ENCODE data around the gene ADAM12.
"Not testable (repeated sequence)": the region's sequence is repeated elsewhere in the genome, so short reads cannot be mapped to it uniquely, and the experiment has no call there.

The ADAM12 gene

GRCh38 chr10:126177417-126178030 lies 210.8 kb downstream of the ADAM12 start:
- DNase-seq (ENCODE audit: low spot score) = no peak

DNA sequence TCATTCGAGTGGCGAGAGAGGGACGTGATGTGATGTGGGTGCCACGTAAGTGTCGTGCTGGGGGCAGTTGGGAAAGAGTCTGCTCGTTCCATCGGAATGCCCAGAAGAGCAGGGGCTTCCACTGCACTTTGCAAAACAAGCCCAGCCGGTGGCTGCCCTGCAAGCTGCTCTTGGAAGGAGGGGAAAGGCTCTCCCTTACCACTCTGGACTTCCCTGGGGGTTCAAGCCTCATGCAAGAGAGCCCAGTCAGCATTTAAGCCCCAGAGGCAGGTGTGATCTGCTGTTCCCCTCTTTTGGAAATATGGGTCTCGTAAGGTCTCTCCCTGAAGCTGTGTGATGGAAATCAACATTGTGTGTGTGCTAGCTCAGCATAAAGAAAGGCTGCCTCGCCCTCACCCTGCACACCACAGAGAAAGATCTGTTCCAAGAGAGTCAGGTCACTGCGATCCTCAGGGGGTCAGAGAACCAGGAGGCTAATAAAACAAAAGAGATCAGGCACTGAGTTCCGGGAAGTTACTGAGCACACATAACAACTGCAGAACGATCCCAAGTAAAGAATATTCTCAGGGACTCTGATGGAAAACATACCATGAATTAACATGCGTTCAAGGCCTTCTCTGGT lies 212.5 kb downstream of the ADAM12 start:
- DNase-seq (ENCODE audit: low spot score) = no peak

GRCh38 chr10:126172755-126173154 lies 215.5 kb downstream of the ADAM12 start:
- not testable (repeated sequence) for DNase-seq (ENCODE audit: low spot score)

- no peak for DNase-seq (ENCODE audit: low spot score)
Measured at GRCh38 chr10:126171555-126171954, 216.7 kb downstream of the ADAM12 start.

DNA sequence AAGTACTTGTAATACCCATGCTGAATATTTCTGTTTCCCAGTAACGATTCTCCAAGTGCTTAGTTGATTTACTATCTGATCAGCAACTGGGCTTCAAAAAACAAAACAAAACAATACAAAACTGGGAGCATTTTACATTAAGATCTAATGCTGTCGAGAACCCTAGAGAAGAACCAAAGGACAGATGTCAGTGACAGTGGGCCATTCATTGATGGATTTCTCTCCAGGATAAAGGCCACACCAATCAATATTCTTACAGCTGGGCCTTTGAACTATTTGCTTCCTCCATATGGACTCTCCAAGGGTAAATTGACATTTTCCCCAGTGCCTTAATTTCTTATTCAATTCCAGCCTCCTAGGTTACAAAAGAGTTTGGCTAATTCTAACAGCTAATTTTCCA lies 217.5 kb downstream of the ADAM12 start:
- no peak for DNase-seq (ENCODE audit: low spot score)

DNA sequence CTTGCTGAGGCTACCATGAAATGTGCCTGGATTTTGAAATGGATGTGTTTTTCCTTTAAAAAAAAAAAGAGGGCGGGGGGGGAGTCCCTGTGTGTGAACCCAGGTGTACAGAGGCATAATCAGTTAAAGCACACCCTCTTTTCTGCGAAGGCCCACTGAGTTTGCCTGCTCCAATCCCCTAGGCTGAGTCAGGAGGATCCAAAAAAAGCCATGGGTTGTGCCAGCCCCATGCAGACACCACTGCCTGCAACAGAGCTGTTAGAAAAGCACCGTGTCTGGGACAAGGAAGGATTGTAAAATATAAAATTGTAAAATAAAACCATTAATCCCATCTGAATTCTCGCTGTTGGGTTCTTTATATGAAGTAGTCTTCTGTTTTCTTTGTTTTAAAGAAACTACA lies 217.9 kb downstream of the ADAM12 start:
- DNase-seq (ENCODE audit: low spot score) = no peak

- DNase-seq (ENCODE audit: low spot score) = no peak
Measured at GRCh38 chr10:126169899-126170298, 218.4 kb downstream of the ADAM12 start.

DNA sequence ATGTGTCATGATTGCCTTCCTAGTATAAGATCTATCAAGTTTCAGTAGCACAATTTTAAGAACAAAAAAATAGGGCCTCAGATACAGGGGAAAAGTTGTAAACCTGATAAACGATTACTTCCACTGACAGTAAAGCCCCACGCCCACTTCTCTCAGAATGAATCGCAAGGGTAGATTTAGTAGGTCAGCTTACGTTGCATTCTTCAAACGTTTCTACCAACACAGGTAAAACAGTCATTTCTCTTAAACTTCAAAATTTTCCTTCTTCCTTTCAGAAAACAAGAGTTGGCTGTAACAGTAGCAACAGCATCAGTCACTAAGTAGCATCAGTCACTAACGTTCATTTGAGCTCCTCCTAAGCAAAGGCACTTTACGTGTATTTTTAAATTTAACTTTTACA lies 221.5 kb downstream of the ADAM12 start:
- DNase-seq (ENCODE audit: low spot score) = no peak

DNA sequence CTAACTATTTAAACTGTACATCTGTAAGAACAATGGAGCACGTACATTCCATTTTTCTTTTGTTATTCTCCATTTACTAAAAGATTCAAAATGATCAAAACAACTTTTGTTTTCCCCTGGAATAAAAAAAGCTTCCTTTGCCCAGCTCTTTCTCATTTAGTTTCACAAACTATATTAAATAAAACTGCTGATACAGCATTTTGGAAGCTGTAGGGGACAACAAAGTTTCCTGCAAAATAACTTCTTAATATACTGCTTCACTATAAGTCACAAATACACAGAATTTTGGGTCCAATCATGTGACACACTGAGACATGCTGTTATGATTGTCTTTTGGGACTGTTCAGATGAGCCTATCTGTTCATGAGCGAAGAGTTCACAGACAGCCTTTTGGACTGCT lies 222.4 kb downstream of the ADAM12 start:
- DNase-seq (ENCODE audit: low spot score) = no peak

DNA sequence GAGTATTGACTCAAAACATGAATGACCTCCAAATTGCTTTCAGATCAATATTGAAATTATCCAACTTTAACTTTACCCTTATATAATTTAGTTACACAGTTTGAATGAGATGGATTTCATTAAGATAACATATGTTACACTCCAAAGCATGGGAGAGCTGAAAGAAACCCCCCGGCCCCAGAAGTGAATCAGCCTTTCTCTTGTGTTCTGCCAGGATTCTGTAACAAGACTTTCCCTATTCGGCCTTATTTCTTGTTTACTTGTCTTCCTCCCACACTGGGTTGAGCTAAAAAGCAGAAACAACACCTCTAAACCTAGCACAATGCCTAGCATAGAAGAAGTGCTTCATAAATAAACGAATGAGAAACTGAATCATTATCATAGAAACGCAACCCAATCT lies 224.8 kb downstream of the ADAM12 start:
- no peak for DNase-seq (ENCODE audit: low spot score)

- DNase-seq (ENCODE audit: low spot score) = no peak
Measured at GRCh38 chr10:126161691-126162090, 226.6 kb downstream of the ADAM12 start.

- no peak for DNase-seq (ENCODE audit: low spot score)
Measured at GRCh38 chr10:126160971-126161630, 227.2 kb downstream of the ADAM12 start.

DNA sequence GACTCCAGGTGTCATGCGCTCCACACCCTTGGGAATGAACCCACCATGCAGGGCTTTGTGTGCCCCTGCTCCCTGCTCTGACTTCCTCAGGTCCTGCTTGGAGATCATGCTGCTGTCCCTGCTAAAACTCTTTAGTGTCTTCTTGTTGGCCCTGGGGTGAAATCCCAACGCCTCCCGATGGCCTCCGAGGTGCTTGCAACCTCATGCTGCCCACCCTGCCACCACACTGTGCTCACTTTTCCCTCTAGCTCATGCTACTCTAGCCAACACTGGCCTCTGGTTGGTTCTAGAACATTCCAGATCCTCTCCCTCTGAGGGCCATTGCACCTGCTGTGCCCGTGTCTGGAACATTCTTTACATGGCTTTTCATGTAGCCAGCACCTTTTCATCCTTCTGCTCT lies 227.7 kb downstream of the ADAM12 start:
- DNase-seq (ENCODE audit: low spot score) = no peak

DNA sequence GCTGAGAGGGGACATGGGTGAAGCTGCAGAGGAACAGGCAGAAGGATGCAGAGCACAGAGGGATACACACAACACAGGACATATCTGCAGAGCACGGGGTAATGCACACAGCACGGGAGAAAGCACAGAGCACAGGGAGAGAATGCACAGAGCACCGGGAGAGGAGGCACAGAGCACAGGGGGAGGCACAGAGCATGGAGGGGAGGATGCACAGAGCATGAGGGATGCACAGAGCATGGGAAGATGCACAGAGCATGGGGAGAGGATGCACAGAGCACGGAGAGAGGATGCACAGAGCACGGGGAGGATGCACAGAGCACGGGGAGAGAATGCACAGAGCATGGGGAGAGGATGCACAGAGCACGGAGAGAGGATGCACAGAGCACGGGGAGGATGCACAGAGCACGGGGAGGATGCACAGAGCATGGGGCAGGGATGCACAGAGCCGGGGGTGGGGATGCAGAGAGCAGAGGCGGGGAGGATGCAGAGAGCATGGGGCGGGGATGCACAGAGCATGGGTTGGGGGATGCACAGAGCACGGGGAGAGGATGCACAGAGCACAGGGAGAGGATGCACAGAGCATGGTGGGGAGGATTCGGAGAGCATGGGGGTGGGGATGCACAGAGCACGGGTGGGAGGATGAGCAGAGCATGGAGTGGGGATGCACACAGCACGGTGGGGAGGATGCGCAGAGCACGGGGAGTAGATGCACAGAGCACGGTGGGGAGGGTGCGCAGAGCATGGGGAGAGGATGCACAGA lies 230.0 kb downstream of the ADAM12 start:
- DNase-seq (ENCODE audit: low spot score) = no peak

GRCh38 chr10:126157189-126157588 lies 231.1 kb downstream of the ADAM12 start:
- DNase-seq (ENCODE audit: low spot score) = no peak

DNA sequence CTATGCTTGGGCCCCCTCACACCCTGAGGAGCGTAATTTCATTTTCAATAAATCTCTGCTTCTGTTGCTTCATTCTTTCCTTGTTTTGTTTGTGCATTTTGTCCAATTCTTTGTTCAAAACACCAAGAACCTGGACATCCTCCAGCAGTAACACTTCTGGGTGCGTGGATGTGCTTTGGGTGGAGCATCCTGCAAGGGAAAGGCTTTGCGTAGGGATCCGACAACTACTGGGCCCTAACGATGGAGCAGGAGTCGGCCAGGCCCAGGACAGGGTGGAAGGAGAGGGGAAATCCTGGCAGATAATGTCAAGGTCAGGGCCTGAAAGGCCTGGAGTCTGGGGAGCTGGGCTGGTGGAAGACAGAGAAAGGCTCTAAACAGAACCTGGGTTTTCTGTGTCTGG lies 231.8 kb downstream of the ADAM12 start:
- DNase-seq (ENCODE audit: low spot score) = no peak

- no peak for DNase-seq (ENCODE audit: low spot score)
Measured at GRCh38 chr10:126156012-126156411, 232.3 kb downstream of the ADAM12 start.

DNA sequence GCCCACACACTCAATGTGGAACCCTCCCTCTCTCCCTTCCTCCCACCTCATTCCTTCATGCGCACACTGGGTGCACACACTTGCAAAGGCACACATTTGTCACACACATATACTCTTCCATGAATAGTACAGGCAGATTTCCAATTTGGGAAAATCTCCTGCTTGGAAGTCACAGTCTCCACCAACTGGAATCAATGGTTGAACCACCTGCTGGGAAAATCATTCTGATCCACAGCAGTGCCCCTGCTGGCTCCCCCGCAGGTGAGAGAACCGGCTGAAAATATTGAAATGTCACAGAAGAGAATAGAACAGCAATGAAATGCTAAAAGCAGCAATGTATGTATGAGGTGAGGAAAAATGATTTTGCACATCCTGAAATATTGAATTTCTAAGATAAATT lies 232.7 kb downstream of the ADAM12 start:
- DNase-seq (ENCODE audit: low spot score) = no peak

DNA sequence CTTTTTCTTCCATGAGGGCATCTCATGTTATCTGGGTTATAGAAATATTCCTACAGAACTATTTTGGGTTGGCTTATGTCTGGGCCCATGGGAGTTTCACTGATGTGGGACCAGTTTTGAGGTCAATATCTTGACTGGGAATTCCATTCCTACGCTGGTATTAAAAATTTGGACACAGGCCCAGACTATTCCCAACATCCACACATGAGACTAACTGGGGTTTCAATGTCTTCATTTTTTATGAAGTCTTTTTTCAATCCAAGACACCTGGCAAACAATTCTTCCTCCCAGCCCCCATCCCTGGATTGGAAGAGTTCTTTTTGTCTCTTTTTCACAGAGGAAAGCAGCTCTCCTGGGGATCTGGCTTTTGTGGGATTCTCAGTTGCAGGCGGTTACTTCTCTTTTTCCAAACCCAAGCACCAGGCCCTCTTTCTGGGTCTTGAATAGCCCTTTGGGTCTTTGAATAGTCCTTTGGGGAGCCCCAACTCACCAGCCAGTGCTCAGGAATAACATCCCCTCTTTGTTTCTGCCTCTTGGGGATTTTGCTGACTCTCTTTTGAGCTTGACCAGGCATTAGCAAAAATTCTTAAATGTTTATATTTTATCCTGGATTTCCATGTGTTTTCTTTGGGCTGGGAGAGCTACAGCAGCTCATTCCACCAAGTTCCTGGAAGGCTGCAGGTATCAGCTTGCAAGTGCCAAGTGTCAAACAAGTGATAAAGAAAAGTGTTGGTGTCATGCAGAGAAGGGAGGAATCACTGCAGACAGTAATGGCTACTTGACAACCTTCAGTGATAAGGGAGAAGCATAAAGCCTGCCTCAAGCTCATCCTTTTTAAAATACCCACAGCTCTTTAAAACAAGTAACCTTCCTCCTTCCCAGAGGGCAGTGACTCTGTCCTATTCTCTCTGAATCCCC lies 234.3 kb downstream of the ADAM12 start:
- DNase-seq (ENCODE audit: low spot score) = no peak

- DNase-seq (ENCODE audit: low spot score) = no peak
Measured at GRCh38 chr10:126147866-126148587, 240.2 kb downstream of the ADAM12 start.

DNA sequence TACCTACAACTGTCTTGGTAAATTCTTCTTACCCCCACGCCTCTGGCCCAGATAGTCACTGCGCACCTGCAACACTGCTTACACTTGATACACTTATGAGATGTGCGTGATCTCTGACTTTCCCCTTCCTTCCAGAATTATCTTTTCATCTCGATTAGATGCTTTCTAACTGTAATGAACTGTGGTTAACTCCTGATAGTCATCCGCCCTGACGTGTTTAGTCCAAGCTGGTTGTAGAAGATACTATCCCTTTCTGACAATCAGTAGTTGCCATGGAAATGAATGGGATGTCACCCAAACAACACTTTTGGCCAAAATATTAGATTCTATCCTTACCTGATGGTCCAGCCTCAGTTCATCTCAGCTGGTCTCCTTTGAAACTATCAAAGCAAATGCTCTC lies 241.5 kb downstream of the ADAM12 start:
- no peak for DNase-seq (ENCODE audit: low spot score)

Data from hematopoietic multipotent progenitor cell treated with erythropoietin and hydrocortisone succinate and interleukin-3 and kit ligand, for 17 days (in vitro differentiated cells).